Ishikawa (cell line): ENCODE data around the gene TRIO.

ENCODE experiments used
- CEBPB ChIP-seq: IDR thresholded peaks from 2 replicates; pipeline ENCODE4 v1.6.1; 2012
- CREB1 ChIP-seq: IDR thresholded peaks from 2 replicates; pipeline ENCODE4 v1.6.1; 2012; ENCODE audit warnings: low read depth
- EGR1 ChIP-seq: IDR thresholded peaks from 2 replicates; pipeline ENCODE4 v1.6.1; 2012
- EP300 ChIP-seq: IDR thresholded peaks from 2 replicates; pipeline ENCODE4 v1.6.1; 2012; ENCODE audit warnings: borderline replicate concordance
- FOXM1 ChIP-seq: IDR thresholded peaks from 2 replicates; pipeline ENCODE4 v1.6.1; 2012; ENCODE audit warnings: low read depth, borderline replicate concordance
- MAX ChIP-seq: IDR thresholded peaks from 2 replicates; pipeline ENCODE4 v1.6.1; 2012
- NFIC ChIP-seq: IDR thresholded peaks from 2 replicates; pipeline ENCODE4 v1.6.1; 2012
- RAD21 ChIP-seq: IDR thresholded peaks from 2 replicates; pipeline ENCODE4 v1.6.1; 2012; ENCODE audit warnings: low read depth
- TAF1 ChIP-seq: IDR thresholded peaks from 2 replicates; pipeline ENCODE4 v1.6.1; 2012; ENCODE audit warnings: low read depth, mild to moderate bottlenecking
- TCF12 ChIP-seq: IDR thresholded peaks from 2 replicates; pipeline ENCODE4 v1.6.1; 2012; ENCODE audit warnings: low read depth
- TEAD4 ChIP-seq: IDR thresholded peaks from 2 replicates; pipeline ENCODE4 v1.6.1; 2012
- YY1 ChIP-seq: IDR thresholded peaks from 2 replicates; pipeline ENCODE4 v1.6.1; 2012; ENCODE audit warnings: low read depth
- ZBTB7A ChIP-seq: IDR thresholded peaks from 2 replicates; pipeline ENCODE4 v1.6.1; 2012; ENCODE audit warnings: low read depth
- TF ChIP-seq, protein P1 (sequence below): IDR thresholded peaks from 2 replicates; pipeline ENCODE4 v1.6.1; 2012; ENCODE audit warnings: low read depth, mild to moderate bottlenecking
- TF ChIP-seq, protein P2 (sequence below): IDR thresholded peaks from 2 replicates; pipeline ENCODE4 v1.6.1; 2012

TRIO gene

GRCh38 chr5:14216372-14216771, 73.2 kb downstream of the TRIO start:
- TF ChIP-seq FOXM1 (no peak), TEAD4 (peak; percentile 37; the same call in 1 of the 2 replicates), CREB1 (no peak), TAF1 (no peak), NFIC (no peak), RAD21 (no peak), EGR1 (no peak), CEBPB (no peak), ZBTB7A (no peak), MAX (0 out of 2 replicates have a peak, but pooled peaks have one; percentile 20)
- TF ChIP-seq, protein P1, sequence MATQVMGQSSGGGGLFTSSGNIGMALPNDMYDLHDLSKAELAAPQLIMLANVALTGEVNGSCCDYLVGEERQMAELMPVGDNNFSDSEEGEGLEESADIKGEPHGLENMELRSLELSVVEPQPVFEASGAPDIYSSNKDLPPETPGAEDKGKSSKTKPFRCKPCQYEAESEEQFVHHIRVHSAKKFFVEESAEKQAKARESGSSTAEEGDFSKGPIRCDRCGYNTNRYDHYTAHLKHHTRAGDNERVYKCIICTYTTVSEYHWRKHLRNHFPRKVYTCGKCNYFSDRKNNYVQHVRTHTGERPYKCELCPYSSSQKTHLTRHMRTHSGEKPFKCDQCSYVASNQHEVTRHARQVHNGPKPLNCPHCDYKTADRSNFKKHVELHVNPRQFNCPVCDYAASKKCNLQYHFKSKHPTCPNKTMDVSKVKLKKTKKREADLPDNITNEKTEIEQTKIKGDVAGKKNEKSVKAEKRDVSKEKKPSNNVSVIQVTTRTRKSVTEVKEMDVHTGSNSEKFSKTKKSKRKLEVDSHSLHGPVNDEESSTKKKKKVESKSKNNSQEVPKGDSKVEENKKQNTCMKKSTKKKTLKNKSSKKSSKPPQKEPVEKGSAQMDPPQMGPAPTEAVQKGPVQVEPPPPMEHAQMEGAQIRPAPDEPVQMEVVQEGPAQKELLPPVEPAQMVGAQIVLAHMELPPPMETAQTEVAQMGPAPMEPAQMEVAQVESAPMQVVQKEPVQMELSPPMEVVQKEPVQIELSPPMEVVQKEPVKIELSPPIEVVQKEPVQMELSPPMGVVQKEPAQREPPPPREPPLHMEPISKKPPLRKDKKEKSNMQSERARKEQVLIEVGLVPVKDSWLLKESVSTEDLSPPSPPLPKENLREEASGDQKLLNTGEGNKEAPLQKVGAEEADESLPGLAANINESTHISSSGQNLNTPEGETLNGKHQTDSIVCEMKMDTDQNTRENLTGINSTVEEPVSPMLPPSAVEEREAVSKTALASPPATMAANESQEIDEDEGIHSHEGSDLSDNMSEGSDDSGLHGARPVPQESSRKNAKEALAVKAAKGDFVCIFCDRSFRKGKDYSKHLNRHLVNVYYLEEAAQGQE: no peak

DNA sequence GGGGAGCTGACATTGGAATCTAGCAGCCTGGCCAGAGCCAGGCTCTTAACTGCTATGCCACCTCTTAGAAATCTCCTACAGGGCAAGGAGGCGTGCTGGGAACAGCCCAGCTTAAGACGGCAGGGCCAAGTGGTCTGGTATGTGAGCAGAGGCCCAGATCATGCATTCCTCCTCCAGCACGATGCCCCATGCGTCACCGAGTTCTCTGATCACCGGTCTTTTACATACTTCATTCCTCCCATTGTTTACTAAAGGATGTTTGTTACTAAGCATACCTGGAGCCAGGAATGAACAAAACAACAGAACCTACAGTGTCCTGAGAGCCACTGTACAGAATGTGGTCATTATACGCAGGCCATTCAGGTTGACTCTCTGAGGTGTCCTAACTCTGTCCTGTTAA, 73.8 kb downstream of the TRIO start:
- TF ChIP-seq EGR1 (no peak), ZBTB7A (no peak), TAF1 (no peak), FOXM1 (no peak), TCF12 (no peak), TEAD4 (no peak), YY1 (no peak), CREB1 (no peak), RAD21 (no peak), EP300 (no peak), MAX (no peak), NFIC (no peak), CEBPB (no peak)
- TF ChIP-seq, protein P2, sequence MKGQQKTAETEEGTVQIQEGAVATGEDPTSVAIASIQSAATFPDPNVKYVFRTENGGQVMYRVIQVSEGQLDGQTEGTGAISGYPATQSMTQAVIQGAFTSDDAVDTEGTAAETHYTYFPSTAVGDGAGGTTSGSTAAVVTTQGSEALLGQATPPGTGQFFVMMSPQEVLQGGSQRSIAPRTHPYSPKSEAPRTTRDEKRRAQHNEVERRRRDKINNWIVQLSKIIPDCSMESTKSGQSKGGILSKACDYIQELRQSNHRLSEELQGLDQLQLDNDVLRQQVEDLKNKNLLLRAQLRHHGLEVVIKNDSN: no peak
- TF ChIP-seq, protein P1: no peak

DNA sequence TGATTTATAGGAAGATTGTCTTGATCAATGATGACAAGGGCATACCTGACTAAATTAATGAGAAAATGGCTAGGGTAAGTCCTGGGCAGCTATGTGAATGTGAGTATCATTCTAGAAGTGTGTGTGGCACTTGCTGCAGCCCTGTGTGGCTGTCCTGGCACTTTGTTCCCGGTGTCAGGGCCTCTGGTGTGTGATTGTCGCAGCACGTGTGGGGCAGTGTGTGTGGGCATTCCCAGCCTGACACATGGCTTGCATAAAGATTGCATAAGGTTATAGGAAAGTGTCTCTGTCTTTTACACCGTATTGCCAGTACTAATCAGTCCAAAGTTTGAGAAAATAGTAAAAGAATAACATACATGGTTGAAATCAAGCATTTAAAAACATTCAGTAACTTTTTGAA, 74.4 kb downstream of the TRIO start:
- TF ChIP-seq EGR1 (no peak), ZBTB7A (no peak)
- TF ChIP-seq, protein P1: no peak

DNA sequence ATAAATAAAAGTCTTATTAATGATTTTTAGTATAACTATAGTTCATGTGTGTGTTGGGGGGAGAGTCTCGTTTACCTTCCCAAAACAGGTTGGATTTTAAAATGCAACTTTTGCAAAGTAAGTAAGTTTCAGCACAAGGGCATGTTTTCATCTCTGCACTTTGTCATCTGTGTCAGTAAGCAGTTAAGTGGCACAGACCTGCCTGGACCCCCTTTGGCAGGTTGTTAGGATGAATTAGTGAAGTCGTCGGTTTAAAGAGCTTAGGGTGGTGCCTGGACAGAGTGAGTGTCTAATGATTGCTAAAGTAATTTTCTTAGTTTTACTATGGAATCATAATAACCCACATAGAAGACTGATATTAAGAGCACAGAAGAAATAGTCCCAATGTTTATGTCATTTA, 74.9 kb downstream of the TRIO start:
- TF ChIP-seq FOXM1 (no peak), MAX (no peak), TCF12 (no peak), CREB1 (no peak), EP300 (no peak), TEAD4 (no peak), CEBPB (no peak), EGR1 (no peak), YY1 (no peak), ZBTB7A (no peak), RAD21 (no peak), NFIC (no peak), TAF1 (no peak)
- TF ChIP-seq, protein P2: no peak
- TF ChIP-seq, protein P1: no peak
